ENCODE data around the gene LSR. TPM values are rescaled to one million over a fixed set of nuclear protein-coding genes. Genes with fewer than 3 reads are reported as not detected.
A peak's percentile ranks its signal among the peaks of the same experiment; 100 is the strongest.

Gene LSR
- total RNA-seq, 8 experiments from 2014 or later: 1.1 to 8.6 (median 2.6) TPM

DNA sequence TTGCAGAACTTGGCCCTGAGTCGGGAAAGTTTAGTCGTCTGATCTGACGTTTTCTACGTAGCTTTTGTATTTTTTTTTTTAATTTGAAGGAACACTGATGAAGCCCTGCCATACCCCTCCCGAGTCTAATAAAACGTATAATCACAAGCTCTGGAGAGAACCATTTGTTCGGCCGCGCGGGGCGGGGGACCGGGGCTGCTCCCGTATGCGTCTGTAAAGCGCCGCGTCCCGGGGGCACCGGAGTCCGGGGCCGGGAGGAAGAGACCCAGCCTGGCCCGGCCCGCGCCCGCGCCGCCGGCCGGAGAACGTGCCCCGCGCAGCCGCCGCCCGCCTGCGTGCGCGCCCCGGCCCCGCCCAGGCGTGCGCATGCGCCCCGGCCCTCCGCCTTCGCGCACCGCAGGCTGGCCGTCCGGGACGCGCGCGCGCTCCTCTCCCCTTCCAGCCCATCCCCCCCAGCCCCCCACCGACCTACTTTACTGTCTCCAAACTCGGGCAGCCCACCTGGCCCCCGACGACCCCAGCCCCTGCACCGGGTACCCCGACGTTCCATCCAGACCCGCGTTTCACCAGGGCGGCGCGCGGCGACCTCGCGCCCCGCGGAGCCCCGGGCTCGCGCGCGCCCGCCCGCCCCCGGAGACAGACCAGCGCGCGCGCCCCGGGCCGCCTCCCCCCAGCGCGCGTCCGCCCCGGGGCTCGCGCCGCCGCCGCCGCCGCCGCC lies 19.2 kb downstream of the LSR start:
- Histone ChIP-seq H3K4me1 (replicated peaks in 1 of 2) (peaks cover 8 to 10% of the 10 kb centered on the region in 2 donors), H3K4me3 (peak overlapping the region; percentile 76 to 100 (median 79)), H3K27ac (peak overlapping the region; percentile 97 to 98)
- 0% methylated on average over 1 to 4 of the region's 100 CpGs; no CpG with 5 or more reads in 6 of the 10 experiments for WGBS, 10 experiments
- ATAC-seq (replicated peaks in 6 of 8): peak; percentile 47 to 60 (median 50)
- in situ Hi-C loops (cut with MboI; ENCODE audit: low pct_unique_long_range_greater_than_20kb in 2 of 9, low sequenced_read_pairs in 9 of 9, unreplicated experiment in 9 of 9): loop anchor here in 1 of 9 experiments (25.0 kb wide), 2 partner anchors 106 to 206 kb away; partner anchors contain the start of gene FXYD5

DNA sequence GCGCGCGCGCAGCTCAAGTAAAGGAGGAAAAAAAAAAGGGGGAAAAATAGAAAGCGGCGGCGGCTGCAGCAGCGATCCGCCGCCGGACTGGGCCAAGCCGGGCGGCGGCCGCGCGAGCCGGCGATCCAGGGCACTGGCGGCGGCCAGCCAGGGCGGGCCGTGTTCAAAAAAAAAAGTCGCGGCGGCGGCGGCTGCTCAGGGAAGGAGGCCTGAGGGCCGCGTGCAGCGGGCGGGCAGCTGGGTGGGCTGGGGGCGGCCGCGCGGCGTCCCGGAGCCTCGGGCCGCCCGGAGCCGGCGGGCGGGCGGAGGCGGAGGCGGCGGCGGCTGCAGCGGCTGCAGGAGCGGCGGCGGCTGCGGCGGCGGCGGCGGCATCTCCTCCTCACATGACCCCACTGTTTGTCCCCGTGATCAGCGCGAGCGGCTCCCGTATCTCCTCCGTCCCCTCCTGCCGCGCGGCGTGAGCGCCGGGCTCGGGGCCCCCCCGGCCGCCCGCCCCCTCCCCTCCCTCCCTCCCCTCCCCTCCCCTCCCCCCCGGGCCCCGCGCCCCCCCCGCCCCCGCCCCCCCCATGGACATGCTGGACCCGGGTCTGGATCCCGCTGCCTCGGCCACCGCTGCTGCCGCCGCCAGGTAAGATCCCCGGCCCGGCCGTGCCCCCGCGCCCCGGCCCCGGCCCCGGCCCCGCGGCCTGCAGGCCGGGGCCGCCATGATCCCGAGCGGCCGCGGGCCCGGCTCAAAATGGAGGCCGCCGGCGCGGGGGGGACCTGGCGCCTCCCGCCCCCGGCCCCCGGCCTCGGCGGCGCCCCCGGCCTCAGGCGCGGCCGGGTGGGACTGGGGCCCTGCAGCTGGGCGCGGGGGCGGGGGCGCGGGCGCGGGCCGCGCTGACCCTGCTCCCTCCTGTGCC lies 20.0 kb downstream of the LSR start, which contains the start of gene USF2:
USF2 (plus strand) TSS at position 427 of the 902 bp plus-strand sequence; CDS start at position 567, 140 bp downstream.
- no CpG with 5 or more reads among the region's 126 CpGs for WGBS, 10 experiments
- Histone ChIP-seq H3K27ac (peak within 1 kb of the TSS; percentile 97 to 98), H3K4me3 (peak within 1 kb of the TSS; percentile 76 to 100 (median 79)), H3K4me1 (replicated peaks in 1 of 2) (peaks cover 8 to 10% of the 10 kb centered on the region in 2 donors)
- in situ Hi-C loops (cut with MboI; ENCODE audit: low pct_unique_long_range_greater_than_20kb in 2 of 9, low sequenced_read_pairs in 9 of 9, unreplicated experiment in 9 of 9): loop anchor here in 1 of 9 experiments (25.0 kb wide), 2 partner anchors 106 to 206 kb away; partner anchors contain the start of gene FXYD5
- peak; percentile 8 to 40 (median 24) for ATAC-seq (replicated peaks in 6 of 8)

DNA sequence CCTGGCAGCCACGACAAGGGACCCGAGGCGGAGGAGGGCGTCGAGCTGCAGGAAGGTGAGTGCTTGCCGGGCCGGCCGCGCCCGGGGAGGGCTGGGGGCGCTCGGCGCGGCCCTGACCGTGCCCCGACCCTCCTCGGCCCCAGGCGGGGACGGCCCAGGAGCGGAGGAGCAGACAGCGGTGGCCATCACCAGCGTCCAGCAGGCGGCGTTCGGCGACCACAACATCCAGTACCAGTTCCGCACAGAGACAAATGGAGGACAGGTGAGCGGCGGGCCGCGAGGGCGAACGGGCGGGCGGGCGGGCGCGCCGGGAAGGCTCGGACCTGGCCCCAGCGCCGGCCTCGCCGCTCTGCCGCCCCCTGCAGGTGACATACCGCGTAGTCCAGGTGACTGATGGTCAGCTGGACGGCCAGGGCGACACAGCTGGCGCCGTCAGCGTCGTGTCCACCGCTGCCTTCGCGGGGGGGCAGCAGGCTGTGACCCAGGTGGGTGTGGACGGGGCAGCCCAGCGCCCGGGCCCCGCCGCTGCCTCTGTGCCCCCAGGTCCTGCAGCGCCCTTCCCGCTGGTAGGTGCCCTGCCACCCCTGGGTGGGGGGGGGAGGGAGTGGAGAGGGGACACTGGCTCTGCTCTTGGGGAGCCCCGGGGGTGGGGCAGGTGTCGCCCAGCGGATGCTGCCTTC lies 20.8 kb downstream of the LSR start:
- peaks cover 8 to 10% of the 10 kb centered on the region in 2 donors for H3K4me1 ChIP-seq (replicated peaks in 1 of 2)
- peak; percentile 49 to 84 (median 80) for ATAC-seq (replicated peaks in 6 of 8)
- H3K4me3 ChIP-seq: peak overlapping the region; percentile 76 to 100 (median 79)

DNA sequence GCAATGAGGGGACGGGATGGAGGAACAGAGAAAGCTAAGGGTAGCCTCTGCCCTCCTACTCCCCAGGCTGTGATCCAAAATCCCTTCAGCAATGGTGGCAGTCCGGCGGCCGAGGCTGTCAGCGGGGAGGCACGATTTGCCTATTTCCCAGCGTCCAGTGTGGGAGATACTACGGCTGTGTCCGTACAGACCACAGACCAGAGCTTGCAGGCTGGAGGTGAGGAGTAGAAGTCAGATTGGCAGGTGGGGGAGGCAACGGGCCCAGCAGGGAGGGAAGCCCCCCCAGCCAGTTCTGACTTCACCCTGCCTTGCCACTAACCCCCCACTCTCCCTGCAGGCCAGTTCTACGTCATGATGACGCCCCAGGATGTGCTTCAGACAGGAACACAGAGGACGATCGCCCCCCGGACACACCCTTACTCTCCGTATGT lies 21.6 kb downstream of the LSR start:
- in situ Hi-C loops (cut with MboI; ENCODE audit: low pct_unique_long_range_greater_than_20kb in 2 of 9, low sequenced_read_pairs in 9 of 9, unreplicated experiment in 9 of 9): loop anchor here in 1 of 9 experiments (25.0 kb wide), 2 partner anchors 108 to 208 kb away; partner anchors contain the start of gene FXYD5
- Histone ChIP-seq H3K4me3 (peak overlapping the region in 1 of 5 donors; percentile 79), H3K27ac (no peak overlapping the region), H3K4me1 (replicated peaks in 1 of 2) (peaks cover 8 to 10% of the 10 kb centered on the region in 2 donors)
- ATAC-seq (replicated peaks in 6 of 8): no peak
- 76 to 100% (median 93%) methylated on average over 1 to 9 of the region's 16 CpGs; no CpG with 5 or more reads in 1 of the 10 experiments for WGBS, 10 experiments

More for the DNA sequence above, 20.8 kb downstream of the LSR start:
- H3K27ac ChIP-seq: peak overlapping the region; percentile 97 to 98
- WGBS, 10 experiments: no CpG with 5 or more reads among the region's 66 CpGs
- in situ Hi-C loops (cut with MboI; ENCODE audit: low pct_unique_long_range_greater_than_20kb in 2 of 9, low sequenced_read_pairs in 9 of 9, unreplicated experiment in 9 of 9): loop anchor here in 1 of 9 experiments (25.0 kb wide), 2 partner anchors 107 to 207 kb away; partner anchors contain the start of gene FXYD5

DNA sequence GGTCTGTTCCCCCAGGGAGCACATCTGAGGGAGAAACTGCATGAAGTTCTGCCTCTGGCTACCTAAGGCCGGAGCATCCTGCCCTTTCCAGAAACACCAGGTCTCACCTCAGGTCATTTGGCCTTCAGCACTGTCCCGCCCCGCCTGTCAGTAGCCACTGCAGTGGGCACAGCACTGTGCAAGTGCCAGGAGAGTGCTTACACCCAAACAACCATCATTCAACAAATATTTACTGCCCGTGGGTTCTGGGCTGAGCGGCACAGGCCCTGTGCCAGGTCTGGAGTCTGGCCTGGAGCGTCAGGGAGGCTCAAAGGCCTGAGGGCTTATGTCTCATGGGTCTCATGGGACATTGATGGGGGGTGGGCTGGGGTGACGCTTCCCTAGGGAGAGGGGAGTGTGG lies 22.7 kb downstream of the LSR start:
- H3K4me1 ChIP-seq (replicated peaks in 1 of 2): peaks cover 8 to 10% of the 10 kb centered on the region in 2 donors
- no peak for ATAC-seq (replicated peaks in 6 of 8)
- H3K4me3 ChIP-seq: no peak overlapping the region
- no peak overlapping the region for H3K27ac ChIP-seq
- in situ Hi-C loops (cut with MboI; ENCODE audit: low pct_unique_long_range_greater_than_20kb in 2 of 9, low sequenced_read_pairs in 9 of 9, unreplicated experiment in 9 of 9): loop anchor here in 1 of 9 experiments (25.0 kb wide), 2 partner anchors 109 to 209 kb away; partner anchors contain the start of gene FXYD5
- WGBS, 10 experiments: 100% methylated on average over 1 to 2 of the region's 7 CpGs; no CpG with 5 or more reads in 8 of the 10 experiments

DNA sequence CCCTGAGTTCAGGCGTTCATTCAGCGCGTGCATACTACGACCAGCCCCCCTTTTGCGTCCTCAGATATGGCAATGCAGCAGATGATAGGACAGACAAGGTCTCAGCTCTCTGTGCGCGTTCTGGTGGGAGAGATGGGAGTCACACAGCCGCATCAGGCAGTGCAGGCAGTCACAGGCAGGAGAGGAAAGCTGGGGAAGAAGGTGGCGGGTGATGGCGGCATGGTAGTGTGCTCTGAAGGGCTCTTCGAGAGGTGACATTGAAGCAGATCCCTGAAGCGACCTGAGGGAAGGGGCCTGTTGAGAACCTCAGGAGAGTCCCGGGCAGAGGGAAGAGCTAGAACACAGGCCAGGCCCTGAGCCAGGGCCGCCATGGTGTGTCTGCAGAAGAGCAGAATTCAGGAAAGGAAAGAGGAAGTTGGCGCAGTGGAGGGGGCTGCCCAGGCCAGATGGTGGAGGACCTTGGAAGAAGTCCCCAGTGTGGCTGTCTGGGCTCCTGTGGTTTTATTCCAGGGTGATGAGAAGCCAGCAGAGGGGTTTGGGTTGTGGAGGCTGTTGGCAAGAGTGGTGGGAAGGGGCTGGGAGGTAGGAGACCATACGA lies 23.4 kb downstream of the LSR start:
- Histone ChIP-seq H3K27ac (no peak overlapping the region), H3K4me1 (replicated peaks in 1 of 2) (peaks cover 4% of the 10 kb centered on the region in 2 donors), H3K4me3 (no peak overlapping the region)
- no peak for ATAC-seq (replicated peaks in 6 of 8)
- 80 to 100% (median 95%) methylated on average over 1 to 9 of the region's 16 CpGs; no CpG with 5 or more reads in 2 of the 10 experiments for WGBS, 10 experiments
- in situ Hi-C loops (cut with MboI; ENCODE audit: low pct_unique_long_range_greater_than_20kb in 2 of 9, low sequenced_read_pairs in 9 of 9, unreplicated experiment in 9 of 9): loop anchor here in 1 of 9 experiments (25.0 kb wide), 2 partner anchors 110 to 210 kb away; partner anchors contain the start of gene FXYD5

DNA sequence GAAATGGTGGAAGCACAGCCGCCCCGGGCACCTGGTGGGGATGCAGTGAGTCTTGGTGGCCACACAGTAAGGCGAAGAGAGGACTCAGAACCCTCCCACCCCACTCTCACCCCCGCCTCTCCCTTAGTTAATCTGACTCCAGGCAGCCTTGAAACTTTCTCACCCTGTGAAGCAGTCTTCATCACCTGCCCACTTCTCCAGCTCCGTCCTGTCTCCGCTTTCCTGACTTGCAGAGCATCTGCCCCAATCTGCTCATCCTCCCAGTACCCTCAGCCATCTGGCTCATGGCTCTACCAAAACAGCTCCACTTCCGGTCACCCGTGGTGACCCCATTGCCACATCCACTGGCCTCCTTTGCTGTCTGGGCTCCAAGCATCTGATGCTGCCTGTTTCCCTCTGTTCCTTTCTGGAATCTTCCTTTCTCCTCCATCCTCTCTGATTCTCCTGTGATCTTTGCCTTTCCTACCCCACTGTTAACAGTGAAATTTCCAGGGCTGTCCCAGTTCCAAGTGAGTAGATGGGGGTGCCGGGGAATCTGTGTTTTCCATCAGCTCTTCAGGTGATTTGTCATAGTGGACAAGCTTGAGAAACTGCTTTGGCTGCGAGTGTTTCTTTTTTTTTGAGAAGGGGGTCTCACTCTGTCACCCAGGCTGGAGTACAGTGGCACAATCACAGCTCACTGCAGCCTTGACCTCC lies 24.3 kb downstream of the LSR start:
- Histone ChIP-seq H3K4me1 (replicated peaks in 1 of 2) (peaks cover 4% of the 10 kb centered on the region in 2 donors), H3K4me3 (no peak overlapping the region), H3K27ac (no peak overlapping the region)
- in situ Hi-C loops (cut with MboI; ENCODE audit: low pct_unique_long_range_greater_than_20kb in 2 of 9, low sequenced_read_pairs in 9 of 9, unreplicated experiment in 9 of 9): loop anchor here in 1 of 9 experiments (25.0 kb wide), 2 partner anchors 111 to 211 kb away; partner anchors contain the start of gene FXYD5
- ATAC-seq (replicated peaks in 6 of 8): no peak
- WGBS, 10 experiments: 60 to 100% (median 78%) methylated on average over 1 to 7 of the region's 10 CpGs; no CpG with 5 or more reads in 2 of the 10 experiments

DNA sequence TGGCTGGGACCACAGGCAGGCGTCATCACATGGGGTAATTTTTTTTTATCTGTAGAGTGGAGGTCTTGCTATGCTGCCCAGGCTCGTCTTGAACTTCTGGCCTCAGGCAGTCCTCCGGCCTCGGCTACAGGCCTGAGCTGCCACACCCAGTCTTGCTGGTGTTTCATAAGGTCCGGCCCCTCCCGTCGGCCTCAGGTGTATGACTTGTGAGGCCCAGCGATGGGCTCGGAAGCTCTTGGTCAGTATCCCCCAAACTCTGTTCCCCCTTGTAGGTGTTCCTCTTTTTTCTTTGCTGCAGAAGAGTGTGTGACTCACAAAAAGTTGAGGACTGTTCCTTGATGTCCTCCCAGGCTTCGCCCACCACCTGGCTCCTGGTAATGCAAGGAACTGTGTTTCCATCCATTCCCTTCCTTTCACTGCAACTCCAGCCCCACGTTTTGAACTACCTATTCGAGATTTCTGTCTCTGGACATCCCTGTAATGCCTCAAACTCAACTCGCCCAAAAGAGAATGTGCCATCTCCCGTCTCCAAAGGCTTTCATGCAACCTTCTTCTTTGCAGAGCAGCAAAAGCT lies 25.0 kb downstream of the LSR start:
- H3K27ac ChIP-seq: no peak overlapping the region
- in situ Hi-C loops (cut with MboI; ENCODE audit: low pct_unique_long_range_greater_than_20kb in 2 of 9, low sequenced_read_pairs in 9 of 9, unreplicated experiment in 9 of 9): loop anchor here in 1 of 9 experiments (25.0 kb wide), 2 partner anchors 111 to 211 kb away; partner anchors contain the start of gene FXYD5
- H3K4me3 ChIP-seq: no peak overlapping the region
- 20 to 100% (median 83%) methylated on average over 1 to 10 of the region's 14 CpGs; no CpG with 5 or more reads in 1 of the 10 experiments for WGBS, 10 experiments
- peaks cover 4% of the 10 kb centered on the region in 2 donors for H3K4me1 ChIP-seq (replicated peaks in 1 of 2)
- ATAC-seq (replicated peaks in 6 of 8): no peak

DNA sequence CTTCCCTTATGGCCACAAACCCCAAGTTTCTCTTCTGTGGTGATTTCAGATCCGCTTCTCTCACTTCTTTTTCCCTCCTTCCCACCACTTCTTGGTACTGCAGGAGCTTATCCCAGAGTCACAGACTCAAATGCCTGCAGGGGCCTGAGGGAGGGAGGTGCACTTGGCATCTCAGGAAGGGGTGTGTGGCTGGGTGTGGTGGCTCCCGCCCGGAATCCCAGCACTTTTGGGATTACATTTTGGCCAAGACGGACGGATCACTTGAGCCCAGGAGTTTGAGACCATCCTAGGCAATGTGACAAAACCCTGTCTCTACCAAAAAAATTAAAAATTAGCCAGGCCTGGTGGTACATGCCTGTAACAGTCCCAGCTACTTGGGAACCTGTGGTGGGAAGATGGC lies 25.5 kb downstream of the LSR start:
- Histone ChIP-seq H3K27ac (no peak overlapping the region), H3K4me3 (no peak overlapping the region), H3K4me1 (replicated peaks in 1 of 2) (peaks cover 4% of the 10 kb centered on the region in 2 donors)
- WGBS, 10 experiments: 87 to 100% (median 100%) methylated on average over 3 to 5 of the region's 5 CpGs; no CpG with 5 or more reads in 5 of the 10 experiments
- no peak for ATAC-seq (replicated peaks in 6 of 8)
- in situ Hi-C loops (cut with MboI; ENCODE audit: low pct_unique_long_range_greater_than_20kb in 2 of 9, low sequenced_read_pairs in 9 of 9, unreplicated experiment in 9 of 9): loop anchor here in 1 of 9 experiments (25.0 kb wide), 2 partner anchors 112 to 212 kb away; partner anchors contain the start of gene FXYD5

DNA sequence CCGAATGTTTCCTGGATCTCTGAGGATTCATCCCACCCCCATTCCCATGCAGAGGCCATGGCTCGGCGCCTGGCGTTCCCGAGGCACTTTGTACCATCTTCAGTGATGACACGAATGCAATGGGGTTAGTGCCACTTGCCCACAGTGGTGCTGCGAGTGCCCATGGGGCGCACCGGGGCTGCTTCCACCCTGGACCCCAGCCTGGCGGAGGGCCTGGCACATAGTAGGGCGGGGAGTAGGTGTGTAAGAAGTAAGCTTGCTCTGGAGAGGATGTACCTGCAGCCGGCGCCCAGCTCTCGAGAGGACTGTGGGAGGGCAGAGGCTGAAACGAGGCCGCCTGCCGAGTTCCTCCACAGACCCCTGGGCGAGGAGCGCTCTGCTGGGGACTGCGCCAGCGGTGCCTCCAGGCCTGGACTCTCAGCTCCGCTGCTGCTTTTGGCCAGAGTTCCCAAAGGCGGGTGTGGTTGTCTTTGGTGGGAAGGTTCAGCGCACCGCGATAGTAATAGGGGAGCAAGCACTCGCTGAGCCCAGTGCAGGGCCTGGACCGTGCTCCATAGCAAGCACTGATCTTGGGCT lies 28.0 kb downstream of the LSR start:
- 60 to 93% (median 90%) methylated on average over 1 to 9 of the region's 28 CpGs; no CpG with 5 or more reads in 6 of the 10 experiments for WGBS, 10 experiments
- no peak overlapping the region for H3K4me3 ChIP-seq
- H3K27ac ChIP-seq: no peak overlapping the region
- ATAC-seq (replicated peaks in 6 of 8): no peak
- in situ Hi-C loops (cut with MboI; ENCODE audit: low pct_unique_long_range_greater_than_20kb in 2 of 9, low sequenced_read_pairs in 9 of 9, unreplicated experiment in 9 of 9): no loop called here
- peaks cover 6 to 10% of the 10 kb centered on the region in 2 donors for H3K4me1 ChIP-seq (replicated peaks in 1 of 2)
